GM12873 (cell line): ENCODE measurements around the gene ATG7.

Source experiments
- TF ChIP-seq, protein P1 (sequence below): IDR thresholded peaks from 2 replicates; pipeline ENCODE4 v1.5.1; 2012; ENCODE audit warnings: low read depth, mild to moderate bottlenecking, moderate library complexity, low read length, control low read depth; ENCODE audit not compliant: insufficient read depth; ENCODE audit errors: missing control alignments

Gene ATG7

DNA sequence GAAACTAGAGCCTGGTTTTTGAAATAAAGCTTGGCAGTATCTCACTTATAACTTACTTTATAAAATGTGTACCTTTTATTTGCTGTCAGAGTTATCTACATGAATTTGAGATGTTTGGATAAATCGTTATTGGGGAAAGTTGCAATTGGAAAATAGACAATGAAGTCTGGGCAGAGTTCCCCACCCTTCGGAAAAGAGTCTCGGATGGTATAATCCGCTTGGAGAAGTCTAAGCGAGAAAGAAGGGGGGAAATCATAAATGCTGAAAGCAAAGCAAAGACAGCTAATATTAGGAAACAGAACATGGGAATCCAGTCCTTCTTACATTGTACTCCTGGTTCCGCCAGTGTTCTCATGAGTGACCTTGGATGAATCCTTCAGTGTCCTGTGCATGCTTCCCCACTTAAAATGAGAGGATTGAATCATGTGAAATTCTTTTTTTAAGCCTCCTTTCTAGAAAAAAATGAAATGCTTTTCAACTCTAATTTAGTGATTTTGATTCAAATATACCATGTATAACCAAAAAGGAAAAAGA is 162.4 kb downstream of the ATG7 start:
- TF ChIP-seq, protein P1, sequence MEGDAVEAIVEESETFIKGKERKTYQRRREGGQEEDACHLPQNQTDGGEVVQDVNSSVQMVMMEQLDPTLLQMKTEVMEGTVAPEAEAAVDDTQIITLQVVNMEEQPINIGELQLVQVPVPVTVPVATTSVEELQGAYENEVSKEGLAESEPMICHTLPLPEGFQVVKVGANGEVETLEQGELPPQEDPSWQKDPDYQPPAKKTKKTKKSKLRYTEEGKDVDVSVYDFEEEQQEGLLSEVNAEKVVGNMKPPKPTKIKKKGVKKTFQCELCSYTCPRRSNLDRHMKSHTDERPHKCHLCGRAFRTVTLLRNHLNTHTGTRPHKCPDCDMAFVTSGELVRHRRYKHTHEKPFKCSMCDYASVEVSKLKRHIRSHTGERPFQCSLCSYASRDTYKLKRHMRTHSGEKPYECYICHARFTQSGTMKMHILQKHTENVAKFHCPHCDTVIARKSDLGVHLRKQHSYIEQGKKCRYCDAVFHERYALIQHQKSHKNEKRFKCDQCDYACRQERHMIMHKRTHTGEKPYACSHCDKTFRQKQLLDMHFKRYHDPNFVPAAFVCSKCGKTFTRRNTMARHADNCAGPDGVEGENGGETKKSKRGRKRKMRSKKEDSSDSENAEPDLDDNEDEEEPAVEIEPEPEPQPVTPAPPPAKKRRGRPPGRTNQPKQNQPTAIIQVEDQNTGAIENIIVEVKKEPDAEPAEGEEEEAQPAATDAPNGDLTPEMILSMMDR = no peak

DNA sequence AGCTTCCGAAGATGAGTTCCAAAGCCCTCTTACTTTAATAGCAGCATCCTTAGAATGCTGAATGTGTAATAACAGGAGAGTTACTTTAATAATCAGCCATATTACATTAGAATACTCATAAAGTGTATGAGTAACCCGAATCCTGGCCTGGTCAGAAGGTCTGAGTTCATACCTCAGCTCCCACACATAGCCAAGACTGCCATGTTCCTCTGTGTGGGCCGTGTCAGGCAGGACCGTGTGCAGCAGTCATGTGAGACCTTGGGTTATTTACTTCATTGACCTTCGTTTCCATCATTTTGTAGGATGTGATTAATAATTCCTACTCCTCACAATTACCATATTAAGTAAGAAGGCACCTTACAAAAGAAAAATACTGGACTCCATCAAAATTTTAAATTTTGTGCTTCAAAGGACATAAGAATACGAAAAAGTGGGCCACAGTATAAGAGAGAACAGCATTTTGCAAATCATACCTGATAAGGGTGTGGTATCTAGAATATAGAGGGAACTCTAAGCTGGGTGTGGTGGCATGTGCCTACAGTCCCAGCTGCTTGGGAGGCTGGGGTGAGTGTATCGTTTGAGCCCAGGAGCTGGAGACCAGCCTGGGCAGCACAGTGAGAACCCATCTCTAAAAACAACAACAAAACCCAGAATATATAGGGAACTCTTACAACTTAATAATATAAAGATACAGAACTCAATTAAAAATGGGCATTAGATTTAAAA is 163.4 kb downstream of the ATG7 start:
- TF ChIP-seq, protein P1 = no peak

DNA sequence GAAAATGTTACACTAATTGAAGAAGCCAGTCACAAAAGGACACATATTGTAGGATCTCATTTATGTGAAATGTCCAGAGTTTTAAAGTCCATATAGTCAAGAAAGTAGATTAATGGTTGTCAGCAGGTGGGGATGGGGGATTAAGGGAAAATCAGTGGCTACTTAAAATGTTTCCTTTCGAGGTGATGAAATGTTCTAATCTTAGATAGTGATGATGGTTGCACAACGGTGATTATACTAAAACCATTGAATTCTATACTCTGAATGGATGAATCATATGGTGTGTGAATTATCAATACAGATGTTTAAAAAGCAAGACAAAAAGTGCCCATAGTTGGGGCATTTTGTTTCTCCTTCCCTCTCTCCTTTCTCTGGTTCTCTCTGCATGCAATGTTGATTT is 164.6 kb downstream of the ATG7 start:
- TF ChIP-seq, protein P1 = no peak

DNA sequence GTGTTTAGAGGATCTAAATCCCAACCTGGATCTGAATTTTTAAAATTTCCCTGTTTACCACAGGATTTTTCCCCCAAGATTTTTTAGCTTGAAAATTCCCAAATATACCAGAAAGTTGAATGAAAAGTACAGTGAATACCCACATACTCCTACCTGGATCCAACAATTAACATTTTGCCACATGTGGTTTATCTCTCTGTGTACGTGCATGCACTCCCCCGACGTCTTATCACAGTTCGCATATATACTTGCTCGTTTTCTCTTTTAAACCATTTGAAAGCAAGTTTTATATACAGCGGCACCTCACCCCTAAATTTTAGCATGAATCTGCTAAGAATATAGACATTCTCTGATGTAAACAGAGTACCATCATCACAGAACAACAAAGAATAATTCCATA is 165.3 kb downstream of the ATG7 start:
- TF ChIP-seq, protein P1 = no peak

DNA sequence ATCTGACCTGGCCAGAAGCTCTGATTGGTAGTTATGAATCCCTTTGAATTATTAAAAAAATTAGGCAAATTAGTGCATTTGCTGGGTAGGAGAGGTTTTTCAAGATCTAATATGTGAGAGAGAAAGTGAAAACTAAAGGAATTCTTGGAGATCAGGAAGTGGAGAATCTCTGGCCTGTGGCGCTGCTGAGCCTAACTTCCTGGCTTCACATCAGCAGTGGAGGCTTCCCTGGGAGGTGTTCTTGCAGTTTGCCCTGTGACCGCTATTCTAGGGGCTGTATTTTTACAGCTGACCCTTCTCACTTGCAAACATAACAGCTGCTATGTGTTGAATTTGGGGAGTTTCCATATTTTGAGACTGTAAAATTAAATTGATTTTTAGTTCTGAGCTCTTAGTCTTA is 166.4 kb downstream of the ATG7 start:
- TF ChIP-seq, protein P1 = no peak

DNA sequence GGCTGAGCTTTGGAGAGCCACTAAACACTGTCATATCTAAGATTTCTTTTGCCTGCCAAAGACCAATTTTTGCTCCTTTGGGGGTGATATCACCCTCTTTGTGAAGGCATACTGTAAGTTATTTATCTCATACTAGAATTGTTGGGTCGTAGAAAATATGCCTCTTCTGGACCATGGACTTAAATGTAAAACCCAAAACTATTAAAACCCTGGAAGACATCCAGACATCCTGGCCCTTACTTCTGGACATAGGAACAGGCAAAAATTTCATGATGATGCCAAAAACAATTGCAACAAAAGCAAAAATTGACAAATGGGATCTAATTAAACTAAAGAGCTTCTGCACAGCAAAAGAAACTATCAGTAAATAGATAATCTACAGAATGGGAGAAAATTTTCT is 172.2 kb downstream of the ATG7 start:
- TF ChIP-seq, protein P1 = no peak

DNA sequence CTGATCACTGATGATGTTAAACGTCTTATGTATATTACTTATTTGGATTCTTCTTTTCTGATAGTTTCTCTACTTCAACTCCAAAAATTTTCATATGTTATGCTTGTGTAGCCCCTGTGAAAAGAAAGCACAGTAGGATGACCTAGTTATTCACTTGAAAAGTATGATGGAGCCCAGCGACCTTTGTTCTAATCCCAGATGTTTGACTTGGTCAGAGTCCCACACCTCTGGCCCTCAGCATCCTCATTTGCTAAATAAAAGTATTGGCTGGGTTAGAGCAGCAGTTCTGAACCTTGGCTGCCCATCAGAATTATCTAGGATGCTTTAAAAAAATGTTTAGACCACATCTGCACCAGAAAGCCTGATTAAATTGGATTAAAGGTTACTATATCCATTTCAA is 173.7 kb downstream of the ATG7 start:
- TF ChIP-seq, protein P1 = no peak
